Panc1 (cell line): ENCODE data around the gene RHEB. TPM values are rescaled to one million over a fixed set of nuclear protein-coding genes. Genes with fewer than 3 reads are reported as not detected.

Source experiments
- ATAC-seq: fragments of 200-7000 bp; cut with Tn5 transposase; 2 replicates; pipeline ENCODE4 v1.9.1; 2020; ENCODE audit warnings: mild to moderate bottlenecking, moderate library complexity
- BruUV-seq: library from RNA; stranded (reverse); fragments of 400-500 nt; replicated peaks from 2 replicates; lab custom pipeline; 2021; lab: Mats Ljungman, UMichigan
- CTCF ChIA-PET: fragments of 300-600 bp; sonication (Branson Sonifier 250); formaldehyde crosslinking; loops from one replicate; lab custom pipeline; 2022; ENCODE audit warnings: antibody characterized with exemption; lab: Charles Lee
- POLR2A ChIA-PET: fragments of 300-600 bp; sonication (Branson Sonifier 250); formaldehyde crosslinking; loops from one replicate; lab custom pipeline; 2022; ENCODE audit warnings: antibody characterized with exemption; lab: Charles Lee
- DNase-seq: peaks from one replicate; pipeline ENCODE4 v3.0.0-alpha.2; 2010; ENCODE audit warnings: low read depth, low spot score
- H3K27ac ChIP-seq: 2 replicates; pipeline ENCODE4 v1.5.1; 2011; ENCODE audit warnings: mild to moderate bottlenecking, low read length, inconsistent platforms
- H3K27me3 ChIP-seq: fragments of 200-500 bp; sonication (Bioruptor generic); 2 replicates; pipeline ENCODE4 v1.6.0; 2014; ENCODE audit warnings: low read length, inconsistent platforms; ENCODE audit not compliant: control insufficient read depth, insufficient read depth
- H3K36me3 ChIP-seq: fragments of 200-500 bp; sonication (Bioruptor generic); 2 replicates; pipeline ENCODE4 v1.5.1; 2014; ENCODE audit warnings: inconsistent platforms, mild to moderate bottlenecking, low read length, moderate library complexity; ENCODE audit not compliant: control insufficient read depth, insufficient read depth
- H3K4me1 ChIP-seq: 2 replicates; pipeline ENCODE4 v1.5.1; 2011; ENCODE audit warnings: inconsistent platforms, mild to moderate bottlenecking, low read length, moderate library complexity; ENCODE audit not compliant: control insufficient read depth, insufficient read depth
- H3K4me3 ChIP-seq, 2 experiments: 2 replicates each; pipeline ENCODE4 v1.5.1; 2011 to 2012; ENCODE audit warnings: low read depth in 2 of 2, low read length in 2 of 2, mild to moderate bottlenecking in 2 of 2, inconsistent platforms in 1 of 2, moderate library complexity in 1 of 2
- H3K9me3 ChIP-seq: fragments of 200-500 bp; sonication (Bioruptor generic); 2 replicates; pipeline ENCODE4 v1.5.1; 2014; ENCODE audit warnings: low read depth, mild to moderate bottlenecking, inconsistent platforms, low read length, moderate library complexity; ENCODE audit not compliant: control insufficient read depth, insufficient read depth
- CTCF ChIP-seq: fragments of 450-650 bp; IDR thresholded peaks from 2 replicates; pipeline ENCODE4 v1.5.1; 2017; ENCODE audit warnings: mild to moderate bottlenecking
- POLR2AphosphoS5 ChIP-seq: IDR thresholded peaks from 2 replicates; pipeline ENCODE4 v1.6.1; 2012; ENCODE audit warnings: mild to moderate bottlenecking, low read depth, low read length, moderate library complexity
- REST ChIP-seq, 2 experiments: IDR thresholded peaks; 2 replicates each; pipeline ENCODE4 v1.6.1; 2011 to 2012; ENCODE audit warnings: low read depth in 2 of 2, control low read depth in 1 of 2, low read length in 1 of 2, mild to moderate bottlenecking in 1 of 2, moderate library complexity in 1 of 2; ENCODE audit not compliant: insufficient read depth in 1 of 2
- SIN3A ChIP-seq: IDR thresholded peaks from 2 replicates; pipeline ENCODE4 v1.6.1; 2012; ENCODE audit warnings: low read depth, mild to moderate bottlenecking, low read length, moderate library complexity, borderline replicate concordance; ENCODE audit not compliant: insufficient read depth
- TCF7L2 ChIP-seq: IDR thresholded peaks from 2 replicates; pipeline ENCODE4 v1.6.1; 2011; ENCODE audit warnings: mild to moderate bottlenecking, low read depth, low read length, inconsistent platforms
- in situ Hi-C: cut with HindIII; loops from 2 replicates; pipeline ENCODE4 v1.10.0; 2016; ENCODE audit warnings: low sequenced_read_pairs, low pct_unique_long_range_greater_than_20kb
- intact Hi-C: fragments of 100-400 bp; cut with micrococcal nuclease; formaldehyde crosslinking; loops from one replicate; pipeline ENCODE4 v1.10.0; 2022; ENCODE audit not compliant: unreplicated experiment
- total RNA-seq: library from RNA; stranded (reverse); gene quantifications from one replicate; pipeline ENCODE4 v1.2.1, GENCODE V29; 2021; ENCODE audit not compliant: unreplicated experiment

RHEB gene
- total RNA-seq, 1 experiment from 2014 or later = 259 TPM

GRCh38 chr7:151446412-151446811 lies 73.3 kb downstream of the RHEB start:
- no peak overlapping the region for H3K4me3 ChIP-seq
- H3K27me3 ChIP-seq = no peaks in the 10 kb centered on the region
- TF ChIP-seq POLR2AphosphoS5 (no peak), REST (IDR thresholded peaks at IDR 0.05; ENCODE audit: insufficient read depth in 1 of 2, low read depth in 2 of 2, low read length in 1 of 2) (no peak), CTCF (no peak), TCF7L2 (no peak), SIN3A (no peak)
- no peaks in the 10 kb centered on the region for H3K36me3 ChIP-seq
- no peaks in the 10 kb centered on the region for H3K9me3 ChIP-seq
- CTCF ChIA-PET = no interaction called here
- H3K4me1 ChIP-seq = peaks cover 14% of the 10 kb centered on the region
- no TSS peak for BruUV-seq
- intact Hi-C loops = no loop called here
- no peak for ATAC-seq
- H3K27ac ChIP-seq = peak overlapping the region; percentile 9; the same call in 1 of the 2 replicates
- POLR2A ChIA-PET = no interaction called here
- in situ Hi-C loops = loop anchor here (5.0 kb wide), 1 partner anchor 79 kb away; no protein-coding TSS in a partner anchor
- no peak for DNase-seq

GRCh38 chr7:151444632-151445031 lies 75.1 kb downstream of the RHEB start:
- peaks cover 14% of the 10 kb centered on the region for H3K4me1 ChIP-seq
- no peak for TF ChIP-seq TCF7L2
- no peak for TF ChIP-seq SIN3A
- no peak for TF ChIP-seq REST (IDR thresholded peaks at IDR 0.05; ENCODE audit: insufficient read depth in 1 of 2, low read depth in 2 of 2, low read length in 1 of 2)
- no peak for TF ChIP-seq CTCF
- no peak for TF ChIP-seq POLR2AphosphoS5
- intact Hi-C loops (no loop called here), in situ Hi-C loops (loop anchor here (5.0 kb wide), 1 partner anchor 77 kb away; no protein-coding TSS in a partner anchor)
- no peaks in the 10 kb centered on the region for H3K9me3 ChIP-seq
- DNase-seq = no peak
- ATAC-seq = no peak
- CTCF ChIA-PET = no interaction called here
- peak overlapping the region; percentile 24; the same call in 1 of the 2 replicates for H3K27ac ChIP-seq
- no TSS peak for BruUV-seq
- POLR2A ChIA-PET = no interaction called here
- no peak overlapping the region for H3K4me3 ChIP-seq
- no peaks in the 10 kb centered on the region for H3K36me3 ChIP-seq
- H3K27me3 ChIP-seq = no peaks in the 10 kb centered on the region
